Hepatic stellate cell (primary cell): ENCODE results near the gene VIM.

Experiments used
- DNase-seq: peaks from one replicate; pipeline ENCODE4 v3.0.0; 2011; ENCODE audit warnings: low spot score

VIM gene

GRCh38 chr10:17228091-17229015 lies at the start of gene VIM:
TSS of gene VIM (plus strand) at chr10:17228241. CDS start at chr10:17229423, 1,182 bp downstream.
- peak; percentile 85 for DNase-seq

GRCh38 chr10:17179002-17179401 lies 49.0 kb upstream of the VIM start:
- DNase-seq = no peak

- DNase-seq = no peak
These were observed 46.9 kb upstream of the VIM start for GRCh38 chr10:17181110-17181509.

- no peak for DNase-seq
These were observed 46.3 kb upstream of the VIM start for GRCh38 chr10:17181751-17182150.

GRCh38 chr10:17183110-17183509 lies 44.9 kb upstream of the VIM start:
- no peak for DNase-seq

- no peak for DNase-seq
These were observed 42.2 kb upstream of the VIM start for GRCh38 chr10:17185873-17186272.

- no peak for DNase-seq
These were observed 39.3 kb upstream of the VIM start for GRCh38 chr10:17188644-17189172.

- DNase-seq = no peak
These were observed 37.4 kb upstream of the VIM start for GRCh38 chr10:17190602-17191001.

- no peak for DNase-seq
These were observed 33.0 kb upstream of the VIM start for GRCh38 chr10:17195083-17195482.

GRCh38 chr10:17196045-17196444 lies 32.0 kb upstream of the VIM start:
- DNase-seq = no peak

- no peak for DNase-seq
These were observed 31.5 kb upstream of the VIM start for GRCh38 chr10:17196573-17196972.

- no peak for DNase-seq
These were observed 28.7 kb upstream of the VIM start for GRCh38 chr10:17199351-17199804.

GRCh38 chr10:17200001-17200911 lies 27.8 kb upstream of the VIM start:
- DNase-seq = no peak

GRCh38 chr10:17200912-17201793 lies 26.9 kb upstream of the VIM start, which contains the start of gene TRDMT1:
TSS of gene TRDMT1 (minus strand) at chr10:17201672. CDS start at chr10:17201634, 38 bp downstream.
- DNase-seq = peak; percentile 70

GRCh38 chr10:17201794-17202116 lies 26.3 kb upstream of the VIM start:
- no peak for DNase-seq

GRCh38 chr10:17202506-17202905 lies 25.5 kb upstream of the VIM start:
- DNase-seq = no peak

- no peak for DNase-seq
These were observed 25.0 kb upstream of the VIM start for GRCh38 chr10:17202999-17203398.

- DNase-seq = no peak
These were observed 24.6 kb upstream of the VIM start for GRCh38 chr10:17203416-17203815.

- peak; percentile 52 for DNase-seq
These were observed 21.8 kb upstream of the VIM start for GRCh38 chr10:17206210-17206709.

- no peak for DNase-seq
These were observed 19.6 kb upstream of the VIM start for GRCh38 chr10:17208476-17208875.

- DNase-seq = no peak
These were observed 18.7 kb upstream of the VIM start for GRCh38 chr10:17209302-17209701.
